ENCODE measurements around the gene SP2. TPM values are rescaled to one million over a fixed set of nuclear protein-coding genes. Genes with fewer than 3 reads are reported as not detected.

The SP2 gene
- total RNA-seq, 1 donor from 2014 or later: 198 TPM

GRCh38 chr17:47883589-47884426 lies 12.2 kb upstream of the SP2 start:
- Histone ChIP-seq H3K27ac (no peak overlapping the region), H3K4me1 (peaks cover 0 to 5% of the 10 kb centered on the region in 2 donors), H3K4me3 (no peak overlapping the region), H3K9me3 (no peaks in the 10 kb centered on the region), H3K27me3 (no peaks in the 10 kb centered on the region), H3K36me3 (no peaks in the 10 kb centered on the region)
- no peak for DNase-seq (ENCODE audit: low spot score in 2 of 2)
- intact Hi-C loops (cut with DNase I): no loop called here
- TF ChIP-seq CTCF (IDR thresholded peaks at IDR 0.05): no peak

- H3K27ac ChIP-seq: no peak overlapping the region
- no peaks in the 10 kb centered on the region for H3K27me3 ChIP-seq
- H3K4me3 ChIP-seq: no peak overlapping the region
- DNase-seq (ENCODE audit: low spot score in 2 of 2): no peak
- H3K9me3 ChIP-seq: no peaks in the 10 kb centered on the region
- H3K36me3 ChIP-seq: no peaks in the 10 kb centered on the region
- intact Hi-C loops (cut with DNase I): no loop called here
- TF ChIP-seq CTCF (IDR thresholded peaks at IDR 0.05): no peak
- peaks cover 0 to 5% of the 10 kb centered on the region in 2 donors for H3K4me1 ChIP-seq
These were observed 11.7 kb upstream of the SP2 start for GRCh38 chr17:47884427-47884740.

DNA sequence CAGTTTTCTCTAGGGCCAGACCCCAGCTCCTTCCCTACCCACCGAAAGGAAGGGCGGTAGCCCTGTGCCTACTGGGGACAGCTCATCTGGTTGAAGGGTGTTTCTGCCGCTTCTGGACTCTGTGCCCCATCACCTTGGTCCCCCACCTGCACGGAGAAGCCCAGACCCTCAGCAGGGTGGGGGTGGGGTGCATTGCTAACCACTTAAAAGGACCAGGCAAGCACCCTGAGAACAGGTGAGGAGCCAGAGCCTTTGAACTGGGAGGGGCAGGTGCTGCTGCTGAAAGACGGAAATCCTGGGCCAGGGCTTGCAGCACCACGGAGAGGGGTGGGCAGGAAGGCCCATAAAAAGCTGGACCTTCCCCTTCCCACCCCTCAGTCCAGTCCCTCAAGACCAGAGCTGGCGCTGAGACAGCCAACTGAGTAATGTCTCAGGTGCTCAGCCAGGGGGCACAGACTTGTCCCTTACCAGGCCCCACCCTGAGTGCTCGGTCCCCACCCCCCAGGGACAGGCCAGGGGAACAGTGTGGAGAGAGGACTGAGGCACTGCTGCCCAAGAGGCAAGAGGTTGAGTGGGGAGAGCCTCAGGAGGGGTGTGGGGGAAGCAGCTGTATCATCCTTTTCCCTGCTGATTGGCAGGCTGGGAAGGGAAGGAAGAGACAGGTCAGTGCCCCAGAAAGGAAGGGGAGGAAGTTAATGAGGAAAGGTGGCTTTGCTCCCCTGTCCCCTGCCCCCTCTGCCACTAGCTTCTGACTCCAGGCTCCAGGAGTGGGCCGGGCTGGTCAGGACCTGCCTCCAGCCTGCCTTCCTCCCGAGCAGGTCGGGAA lies 10.9 kb upstream of the SP2 start:
- Histone ChIP-seq H3K27me3 (no peaks in the 10 kb centered on the region), H3K36me3 (no peaks in the 10 kb centered on the region), H3K4me1 (peaks cover 0 to 5% of the 10 kb centered on the region in 2 donors), H3K9me3 (no peaks in the 10 kb centered on the region), H3K4me3 (no peak overlapping the region), H3K27ac (no peak overlapping the region)
- TF ChIP-seq CTCF (IDR thresholded peaks at IDR 0.05): no peak
- intact Hi-C loops (cut with DNase I): no loop called here
- DNase-seq (ENCODE audit: low spot score in 2 of 2): no peak

GRCh38 chr17:47888293-47888692 lies 7.7 kb upstream of the SP2 start:
- DNase-seq (ENCODE audit: low spot score in 2 of 2): no peak
- H3K27ac ChIP-seq: no peak overlapping the region
- no peak for TF ChIP-seq CTCF (IDR thresholded peaks at IDR 0.05)
- H3K27me3 ChIP-seq: no peaks in the 10 kb centered on the region
- no peaks in the 10 kb centered on the region for H3K9me3 ChIP-seq
- intact Hi-C loops (cut with DNase I): no loop called here
- H3K4me3 ChIP-seq: no peak overlapping the region
- H3K4me1 ChIP-seq: no peaks in the 10 kb centered on the region
- H3K36me3 ChIP-seq: no peaks in the 10 kb centered on the region

DNA sequence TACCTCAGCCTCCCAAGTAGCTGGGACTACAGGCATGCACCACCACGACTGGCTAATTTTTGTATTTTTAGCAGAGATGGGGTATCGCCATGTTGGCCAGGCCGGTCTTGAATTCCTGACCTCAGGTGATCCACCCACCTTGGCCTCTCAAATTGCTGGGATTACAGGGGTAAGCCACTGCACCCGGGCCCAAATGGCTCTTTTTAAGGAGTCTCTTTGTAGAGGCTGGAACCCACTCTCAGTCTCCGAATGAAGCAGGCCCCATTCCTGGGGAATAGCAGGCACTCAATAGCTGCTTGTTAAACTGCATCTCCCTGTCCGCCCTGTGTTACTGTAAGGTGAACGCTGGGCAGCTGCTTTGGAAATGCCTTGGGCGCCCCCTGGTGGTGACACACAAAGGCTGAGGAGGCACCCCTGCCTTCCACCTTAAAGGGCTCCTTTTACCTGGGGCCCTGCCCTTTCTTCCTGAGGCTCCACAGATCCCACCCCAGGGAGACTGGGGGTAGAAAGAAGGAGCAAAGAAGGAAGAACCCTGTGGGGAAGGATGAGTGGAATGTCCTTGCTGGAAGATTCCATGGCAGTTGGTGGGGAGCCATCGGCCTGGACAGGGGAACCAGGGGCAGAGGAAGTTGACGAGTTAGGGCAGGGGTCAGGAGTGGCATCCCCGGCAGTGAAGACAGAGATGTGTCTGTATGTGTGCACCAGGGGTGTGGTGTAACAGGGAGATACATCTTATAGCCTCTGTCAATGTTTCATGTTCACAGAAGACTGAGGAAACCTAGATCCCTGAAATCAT lies 6.1 kb upstream of the SP2 start:
- Histone ChIP-seq H3K9me3 (no peaks in the 10 kb centered on the region), H3K27me3 (no peaks in the 10 kb centered on the region), H3K27ac (no peak overlapping the region), H3K4me1 (peaks cover 0 to 5% of the 10 kb centered on the region in 2 donors), H3K36me3 (no peaks in the 10 kb centered on the region), H3K4me3 (no peak overlapping the region)
- TF ChIP-seq CTCF (IDR thresholded peaks at IDR 0.05): peak; percentile 90 to 98 (median 92)
- intact Hi-C loops (cut with DNase I): loop anchor here (1.0 to 10.0 kb wide), 2 partner anchors 49 to 195 kb away; partner anchors contain the start of genes SCRN2 and TBKBP1
- peak; percentile 23 to 93 for DNase-seq (ENCODE audit: low spot score in 2 of 2)

All from ascending aorta (tissue), 2 donors.